H1 (cell line): ENCODE results near the gene NEK11. TPM values are rescaled to one million over a fixed set of nuclear protein-coding genes. Genes with fewer than 3 reads are reported as not detected.

ENCODE experiments used
- CTCF ChIA-PET: fragments of 300-600 bp; sonication (Branson Sonifier 250); formaldehyde crosslinking; loops from one replicate; lab custom pipeline; 2021; ENCODE audit not compliant: partially characterized antibody; lab: Charles Lee
- POLR2A ChIA-PET: fragments of 300-600 bp; sonication (Branson Sonifier 250); formaldehyde crosslinking; loops from one replicate; lab custom pipeline; 2021; ENCODE audit warnings: inconsistent platforms; ENCODE audit not compliant: partially characterized antibody; lab: Charles Lee
- DNase-seq, 2 experiments: peaks; one replicate each; pipeline versions ENCODE4 v3.0.0 to v3.0.0-alpha.2; 2010 to 2022; ENCODE audit warnings: low spot score in 2 of 2, low read depth in 1 of 2, mixed read lengths in 1 of 2
- FAIRE-seq: peaks from 2 replicates; lab custom pipeline; 2011; peaks lifted over from hg19 to GRCh38; lab: Jason Lieb, UNC
- H2AFZ ChIP-seq: 2 replicates; pipeline ENCODE4 v1.8.1; 2012; ENCODE audit warnings: low read length, inconsistent platforms
- H2AK5ac ChIP-seq: 2 replicates; pipeline ENCODE4 v1.6.1; 2013; ENCODE audit warnings: low read depth, low read length
- H2BK120ac ChIP-seq: replicated peaks from 2 replicates; pipeline ENCODE3; 2013; ENCODE audit warnings: low read depth, low read length, inconsistent platforms
- H2BK12ac ChIP-seq: 2 replicates; pipeline ENCODE4 v1.6.1; 2013; ENCODE audit warnings: low read depth, low read length
- H2BK15ac ChIP-seq: 2 replicates; pipeline ENCODE4 v1.6.1; 2013; ENCODE audit warnings: low read length
- H2BK20ac ChIP-seq: 2 replicates; pipeline ENCODE4 v1.6.1; 2013; ENCODE audit warnings: low read length
- H2BK5ac ChIP-seq: 2 replicates; pipeline ENCODE4 v1.6.1; 2013; ENCODE audit warnings: low read depth, low read length
- H3K14ac ChIP-seq: 2 replicates; pipeline ENCODE4 v1.6.1; 2013; ENCODE audit warnings: inconsistent platforms; ENCODE audit not compliant: insufficient read length
- H3K18ac ChIP-seq: 2 replicates; pipeline ENCODE4 v1.6.1; 2013; ENCODE audit warnings: low read length; ENCODE audit errors: extremely low read depth
- H3K23ac ChIP-seq: 2 replicates; pipeline ENCODE4 v1.6.1; 2013; ENCODE audit warnings: inconsistent platforms; ENCODE audit not compliant: insufficient read length
- H3K23me2 ChIP-seq: 2 replicates; pipeline ENCODE4 v1.6.1; 2013; ENCODE audit warnings: low read depth, low read length
- H3K27ac ChIP-seq: 2 replicates; pipeline ENCODE4 v1.6.1; 2011; ENCODE audit warnings: low read depth, low read length, inconsistent platforms
- H3K27me3 ChIP-seq, 4 experiments: replicated peaks in 1 of 4; 1 replicate in 1 of 4; 2 replicates in 3 of 4; pipeline versions ENCODE4 v1.6.1 to v1.8.1; 2011 to 2013; ENCODE audit warnings: low read length in 3 of 4, mild to moderate bottlenecking in 3 of 4, inconsistent platforms in 2 of 4, mixed read lengths in 2 of 4, moderate library complexity in 1 of 4; ENCODE audit not compliant: control insufficient read depth in 3 of 4, insufficient read depth in 3 of 4; ENCODE audit errors: extremely low read depth in 1 of 4
- H3K36me3 ChIP-seq, 4 experiments: 2 replicates each; pipeline versions ENCODE4 v1.6.1 to v1.8.1; 2011 to 2013; ENCODE audit warnings: mild to moderate bottlenecking in 4 of 4, low read length in 3 of 4, moderate library complexity in 2 of 4, control low read depth in 1 of 4, inconsistent platforms in 1 of 4; ENCODE audit not compliant: insufficient read depth in 4 of 4, control insufficient read depth in 2 of 4
- H3K4ac ChIP-seq: replicated peaks from 2 replicates; pipeline ENCODE3; 2013; ENCODE audit warnings: low read length, low read depth, mixed read lengths, inconsistent platforms; ENCODE audit not compliant: insufficient read length
- H3K4me1 ChIP-seq, 4 experiments: replicated peaks in 1 of 4; 1 replicate in 1 of 4; 2 replicates in 3 of 4; pipeline versions ENCODE4 v1.6.1 to v1.8.1; 2011 to 2013; ENCODE audit warnings: low read length in 3 of 4, inconsistent platforms in 2 of 4, mixed read lengths in 1 of 4; ENCODE audit not compliant: insufficient read depth in 4 of 4, control insufficient read depth in 3 of 4
- H3K4me2 ChIP-seq, 2 experiments: 2 replicates each; pipeline versions ENCODE4 v1.6.1 to v1.8.1; 2011 to 2013; ENCODE audit warnings: low read depth in 2 of 2, low read length in 2 of 2, control low read depth in 1 of 2, inconsistent platforms in 1 of 2, mild to moderate bottlenecking in 1 of 2; ENCODE audit not compliant: insufficient read depth in 1 of 2
- H3K4me3 ChIP-seq, 4 experiments: fragments of 200-600, 300-600 bp in 1 of 4; sonication (generic), shearing (Covaris generic), sonication (Bioruptor Twin) in 1 of 4; 2 replicates each; pipeline versions ENCODE4 v1.5.1 to v1.8.1; 2011 to 2016; ENCODE audit warnings: low read length in 4 of 4, low read depth in 3 of 4, control low read depth in 2 of 4, inconsistent platforms in 2 of 4, mild to moderate bottlenecking in 2 of 4, mixed read lengths in 1 of 4, moderate library complexity in 1 of 4; ENCODE audit not compliant: insufficient read depth in 2 of 4; ENCODE audit errors: extremely low read depth in 1 of 4
- H3K56ac ChIP-seq: replicated peaks from 2 replicates; pipeline ENCODE3; 2013; ENCODE audit warnings: low read depth, mild to moderate bottlenecking, mixed read lengths, low read length, inconsistent platforms; ENCODE audit not compliant: insufficient read length
- H3K79me1 ChIP-seq: 2 replicates; pipeline ENCODE4 v1.6.1; 2013; ENCODE audit warnings: low read depth, low read length, control low read depth
- H3K79me2 ChIP-seq, 2 experiments: 2 replicates each; pipeline versions ENCODE4 v1.6.1 to v1.8.1; 2012 to 2013; ENCODE audit warnings: low read length in 2 of 2, mild to moderate bottlenecking in 2 of 2, inconsistent platforms in 1 of 2; ENCODE audit not compliant: insufficient read depth in 2 of 2, control insufficient read depth in 1 of 2
- H3K9ac ChIP-seq, 4 experiments: replicated peaks in 1 of 4; 1 replicate in 1 of 4; 2 replicates in 3 of 4; pipeline versions ENCODE4 v1.6.1 to v1.8.1; 2011 to 2013; ENCODE audit warnings: low read depth in 3 of 4, low read length in 3 of 4, control low read depth in 2 of 4, mild to moderate bottlenecking in 2 of 4, moderate library complexity in 2 of 4, inconsistent platforms in 1 of 4; ENCODE audit errors: extremely low read depth in 1 of 4
- H3K9me3 ChIP-seq, 2 experiments: 2 replicates each; pipeline versions ENCODE4 v1.6.1 to v1.8.1; 2012 to 2013; ENCODE audit warnings: mild to moderate bottlenecking in 2 of 2, moderate library complexity in 2 of 2, control low read depth in 1 of 2, inconsistent platforms in 1 of 2, low read depth in 1 of 2, low read length in 1 of 2, mixed read lengths in 1 of 2; ENCODE audit not compliant: insufficient read depth in 2 of 2
- H4K20me1 ChIP-seq, 2 experiments: replicated peaks in 1 of 2; 2 replicates each; pipeline versions ENCODE3 to v1.8.1; 2011 to 2013; ENCODE audit warnings: inconsistent platforms in 2 of 2, low read length in 2 of 2, mild to moderate bottlenecking in 1 of 2; ENCODE audit not compliant: insufficient read depth in 2 of 2, control insufficient read depth in 1 of 2
- H4K5ac ChIP-seq: 2 replicates; pipeline ENCODE4 v1.6.1; 2013; ENCODE audit warnings: low read length, low read depth, mixed read lengths, inconsistent platforms; ENCODE audit not compliant: insufficient read length
- H4K8ac ChIP-seq: 2 replicates; pipeline ENCODE4 v1.8.0; 2013; ENCODE audit warnings: mild to moderate bottlenecking, moderate library complexity, low read length, inconsistent platforms; ENCODE audit not compliant: insufficient read depth; ENCODE audit errors: extremely low read depth
- H4K91ac ChIP-seq: replicated peaks from 2 replicates; pipeline ENCODE3; 2013; ENCODE audit warnings: low read length, mixed read lengths, inconsistent platforms; ENCODE audit not compliant: insufficient read length
- EZH2 ChIP-seq: fragments of 200-600 bp; sonication (generic); IDR thresholded peaks from 2 replicates; pipeline ENCODE4 v1.7.1; 2012; ENCODE audit warnings: low read depth, mild to moderate bottlenecking, moderate library complexity, low read length, inconsistent platforms; ENCODE audit not compliant: severe bottlenecking
- FOSL1 ChIP-seq: IDR thresholded peaks from 2 replicates; pipeline ENCODE4 v1.6.1; 2011; ENCODE audit warnings: mild to moderate bottlenecking, low read depth, low read length, moderate library complexity; ENCODE audit not compliant: insufficient read depth
- JUN ChIP-seq: IDR thresholded peaks from 2 replicates; pipeline ENCODE4 v1.6.1; 2011; ENCODE audit warnings: low read depth, mild to moderate bottlenecking, improper control_type of control experiment, low read length
- MAFK ChIP-seq: IDR thresholded peaks from 2 replicates; pipeline ENCODE4 v1.6.1; 2012; ENCODE audit warnings: low read depth, mild to moderate bottlenecking, improper control_type of control experiment, low read length
- POLR2AphosphoS5 ChIP-seq: IDR thresholded peaks from 2 replicates; pipeline ENCODE4 v1.6.1; 2011; ENCODE audit warnings: low read depth, low read length
- RFX5 ChIP-seq: IDR thresholded peaks from 2 replicates; pipeline ENCODE4 v1.6.1; 2011; ENCODE audit warnings: low read depth, low read length, improper control_type of control experiment, borderline replicate concordance
- SAP30 ChIP-seq: fragments of 300-600 bp; sonication (generic); IDR thresholded peaks from 2 replicates; pipeline ENCODE4 v1.7.1; 2012; ENCODE audit warnings: low read length, moderate library complexity, mild to moderate bottlenecking, inconsistent platforms; ENCODE audit not compliant: insufficient read depth, insufficient replicate concordance
- SIX5 ChIP-seq: IDR thresholded peaks from 2 replicates; pipeline ENCODE4 v1.6.1; 2011; ENCODE audit warnings: mild to moderate bottlenecking, low read depth, low read length
- SP4 ChIP-seq: IDR thresholded peaks from 2 replicates; pipeline ENCODE4 v1.6.1; 2012; ENCODE audit warnings: low read length, inconsistent platforms
- TBP ChIP-seq: IDR thresholded peaks from 2 replicates; pipeline ENCODE4 v1.6.1; 2011; ENCODE audit warnings: low read depth, low read length, improper control_type of control experiment
- YY1 ChIP-seq: IDR thresholded peaks from 2 replicates; pipeline ENCODE4 v1.6.1; 2011; ENCODE audit warnings: low read depth, mild to moderate bottlenecking, low read length
- WGBS, 2 experiments: shearing (Covaris generic) in 1 of 2; methylation state at CpG; one replicate each; pipeline versions ENCODE4 v1.1.6 to v1.1.7; 2013 to 2015; ENCODE audit warnings: low lambda C conversion rate in 2 of 2, mixed read lengths in 2 of 2, inconsistent platforms in 1 of 2, low coverage in 1 of 2, missing lambda C conversion rate in 1 of 2; ENCODE audit not compliant: insufficient replicate concordance in 2 of 2, insufficient coverage in 1 of 2, insufficient read length in 1 of 2; ENCODE audit errors: extremely low coverage in 1 of 2, missing lambda C conversion rate in 1 of 2; 5-methylcytosine and 5-hydroxymethylcytosine counted together
- polyA plus RNA-seq, 7 experiments: library from polyadenylated mRNA; depleted of rRNA in 3 of 7; stranded (reverse) in 5 of 7; unstranded in 2 of 7; fragments of >200 nt in 5 of 7; fragments of 200-250 nt in 2 of 7; gene quantifications; 1 replicate in 5 of 7; 2 replicates in 1 of 7; 4 replicates in 1 of 7; pipeline versions ENCODE4 v1.2.1 to v1.2.3, GENCODE V29; 2011 to 2013; ENCODE audit warnings: missing spikeins in 2 of 7, mixed read lengths in 2 of 7
- total RNA-seq: library from RNA; stranded (reverse); fragmentation: NEBNext Ultra II Directional; extraction: Animal tissue kit (Norgen Biotek cat#: 25700); gene quantifications from 2 replicates; pipeline ENCODE4 v1.2.1, GENCODE V29; 2021
- TF ChIP-seq, protein P1 (sequence below): IDR thresholded peaks from 2 replicates; pipeline ENCODE4 v1.6.1; 2012; ENCODE audit warnings: inconsistent platforms

Gene NEK11
- total and polyA plus RNA-seq, 2 of the 8 experiments (the other 6 are each of a cell fraction or from before 2014, with no cell fraction given), result 0.60 TPM; not detected in 1

DNA sequence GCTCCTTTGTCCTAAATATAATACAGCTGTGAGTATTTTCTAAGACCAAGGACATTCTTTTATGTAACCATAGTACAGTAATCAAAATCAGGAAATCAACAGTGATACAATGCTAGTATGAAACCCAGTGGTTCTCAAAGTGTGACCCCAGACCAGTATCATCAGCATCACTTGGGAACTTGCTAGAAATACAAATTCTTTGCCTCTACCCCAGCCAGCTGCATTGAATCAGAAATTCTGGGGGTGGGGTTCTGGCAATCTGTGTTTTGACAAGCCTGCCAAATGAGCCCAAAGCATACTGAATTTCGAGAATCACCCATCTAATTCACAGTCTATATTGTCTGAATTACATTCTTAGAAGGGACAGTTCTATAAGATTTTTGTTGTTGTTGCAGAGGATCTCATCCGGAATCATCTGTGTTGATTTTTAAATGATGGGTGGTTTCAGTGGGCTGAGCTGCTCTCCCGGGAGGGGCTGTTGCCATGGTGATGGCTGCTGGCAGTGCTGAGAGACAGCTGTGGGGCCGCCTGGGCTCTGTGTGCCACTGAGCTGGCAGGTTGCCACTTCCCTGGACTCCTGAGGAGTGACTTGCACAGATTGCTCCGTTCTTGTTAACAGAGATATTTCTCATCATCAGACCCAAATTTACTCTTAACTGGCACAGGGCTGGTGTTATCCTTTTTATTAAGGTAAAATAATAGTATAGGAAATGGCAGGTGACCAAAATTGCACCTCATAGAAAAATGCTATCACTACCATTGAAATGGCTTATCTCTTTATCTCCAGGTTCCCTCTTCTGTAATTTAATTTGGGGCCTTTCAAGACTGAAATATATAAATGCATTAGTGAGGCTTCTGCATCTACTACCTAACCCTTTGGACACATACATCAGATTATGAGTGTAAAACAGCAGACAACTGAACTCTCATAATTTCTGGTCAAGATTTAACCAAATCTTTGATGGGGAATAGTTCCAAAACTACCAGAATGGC is 56.5 kb downstream of the NEK11 start:
- no peak overlapping the region for H4K91ac ChIP-seq
- H3K27ac ChIP-seq, result no peak overlapping the region
- ChIA-PET POLR2A (interaction anchor here (0.9 kb wide), 1 partner anchor 18 kb away, joined by 3 read pairs; no protein-coding TSS in a partner anchor), CTCF (no interaction called here)
- H4K8ac ChIP-seq, result no peak overlapping the region
- no peak overlapping the region for H3K18ac ChIP-seq
- FAIRE-seq, result no peak
- no peak overlapping the region for H3K4me3 ChIP-seq
- H3K9ac ChIP-seq, result no peak overlapping the region
- no peak overlapping the region for H2AFZ ChIP-seq
- H3K14ac ChIP-seq, result no peak overlapping the region
- H2BK20ac ChIP-seq, result no peak overlapping the region
- H3K23me2 ChIP-seq, result no peaks in the 10 kb centered on the region
- H4K5ac ChIP-seq, result no peak overlapping the region
- H2BK15ac ChIP-seq, result no peak overlapping the region
- no peak for DNase-seq
- H3K56ac ChIP-seq, result no peak overlapping the region
- no peak overlapping the region for H2AK5ac ChIP-seq
- H2BK12ac ChIP-seq, result no peak overlapping the region
- no peak overlapping the region for H3K4ac ChIP-seq
- no peak overlapping the region for H2BK120ac ChIP-seq
- H3K79me2 ChIP-seq, result no peaks in the 10 kb centered on the region
- H3K4me1 ChIP-seq, result no peaks in the 10 kb centered on the region
- no peak overlapping the region for H3K23ac ChIP-seq
- H3K36me3 ChIP-seq, result no peaks in the 10 kb centered on the region
- H4K20me1 ChIP-seq, result no peaks in the 10 kb centered on the region
- WGBS, 2 experiments, result 66% methylated on average over 5 of the region's 5 CpGs; no CpG with 5 or more reads in 1 of the 2 experiments
- H3K9me3 ChIP-seq, result no peaks in the 10 kb centered on the region
- no peaks in the 10 kb centered on the region for H3K79me1 ChIP-seq
- no peak overlapping the region for H2BK5ac ChIP-seq
- no peaks in the 10 kb centered on the region for H3K27me3 ChIP-seq
- H3K4me2 ChIP-seq, result no peak overlapping the region
- TF ChIP-seq SP4, result no peak
- no peak for TF ChIP-seq SIX5
- no peak for TF ChIP-seq FOSL1
- TF ChIP-seq JUN, result no peak
- no peak for TF ChIP-seq RFX5
- TF ChIP-seq EZH2, result no peak
- TF ChIP-seq YY1, result no peak
- TF ChIP-seq POLR2AphosphoS5, result no peak
- TF ChIP-seq SAP30, result no peak
- TF ChIP-seq MAFK, result no peak
- TF ChIP-seq TBP, result no peak
- TF ChIP-seq, protein P1, sequence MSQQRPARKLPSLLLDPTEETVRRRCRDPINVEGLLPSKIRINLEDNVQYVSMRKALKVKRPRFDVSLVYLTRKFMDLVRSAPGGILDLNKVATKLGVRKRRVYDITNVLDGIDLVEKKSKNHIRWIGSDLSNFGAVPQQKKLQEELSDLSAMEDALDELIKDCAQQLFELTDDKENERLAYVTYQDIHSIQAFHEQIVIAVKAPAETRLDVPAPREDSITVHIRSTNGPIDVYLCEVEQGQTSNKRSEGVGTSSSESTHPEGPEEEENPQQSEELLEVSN, result no peak
